Loucy (cell line): ENCODE measurements around the gene DENND4B.

Experiments
- H2AFZ ChIP-seq: fragments of 200-600 bp; sonication (generic); 2 replicates; pipeline ENCODE4 v1.6.0; 2016; ENCODE audit warnings: antibody characterized with exemption, mild to moderate bottlenecking, low read length, moderate library complexity
- H3F3A ChIP-seq: fragments of 200-600 bp; 2 replicates; pipeline ENCODE4 v1.6.0; 2016; ENCODE audit warnings: antibody characterized with exemption, low read depth, mild to moderate bottlenecking
- H3K27me3 ChIP-seq: fragments of 200-600 bp; sonication (generic); 2 replicates; pipeline ENCODE4 v1.6.1; 2014; ENCODE audit warnings: low read length, mild to moderate bottlenecking; ENCODE audit not compliant: insufficient read depth, poor library complexity, severe bottlenecking
- H3K36me3 ChIP-seq: fragments of 200-600 bp; sonication (generic); 2 replicates; pipeline ENCODE4 v1.6.1; 2016; ENCODE audit warnings: low read length; ENCODE audit not compliant: insufficient read depth
- H3K4me1 ChIP-seq: fragments of 200-600 bp; sonication (generic); 2 replicates; pipeline ENCODE4 v1.5.1; 2014; ENCODE audit warnings: low read length, mild to moderate bottlenecking; ENCODE audit not compliant: insufficient read depth, poor library complexity, severe bottlenecking
- H3K4me2 ChIP-seq: fragments of 200-600 bp; sonication (generic); 2 replicates; pipeline ENCODE4 v1.6.0; 2014; ENCODE audit warnings: antibody characterized with exemption, low read length, low read depth, mild to moderate bottlenecking; ENCODE audit not compliant: poor library complexity, severe bottlenecking
- H3K4me3 ChIP-seq: fragments of 200-600 bp; sonication (generic); 2 replicates; pipeline ENCODE4 v1.5.1; 2014; ENCODE audit warnings: low read length, mild to moderate bottlenecking, mixed read lengths; ENCODE audit not compliant: poor library complexity, severe bottlenecking
- H3K79me2 ChIP-seq: fragments of 200-600 bp; sonication (generic); 2 replicates; pipeline ENCODE4 v1.6.1; 2014; ENCODE audit warnings: low read length; ENCODE audit not compliant: insufficient read depth
- H3K9ac ChIP-seq: fragments of 200-600 bp; sonication (generic); 2 replicates; pipeline ENCODE4 v1.6.0; 2014; ENCODE audit warnings: mild to moderate bottlenecking, low read depth, low read length, moderate library complexity; ENCODE audit not compliant: poor library complexity, severe bottlenecking
- H3K9me2 ChIP-seq: fragments of 200-600 bp; sonication (generic); replicated peaks from 2 replicates; pipeline ENCODE4 v1.6.1; 2016; ENCODE audit warnings: low read depth, low read length, mixed read lengths
- H3K9me3 ChIP-seq: fragments of 200-600 bp; sonication (generic); 2 replicates; pipeline ENCODE4 v1.6.1; 2014; ENCODE audit warnings: mild to moderate bottlenecking, antibody characterized with exemption, low read length, low read depth; ENCODE audit not compliant: insufficient read depth
- H4K20me1 ChIP-seq: fragments of 200-600 bp; sonication (generic); 2 replicates; pipeline ENCODE4 v1.6.0; 2014; ENCODE audit warnings: antibody characterized with exemption, low read length, mild to moderate bottlenecking; ENCODE audit not compliant: insufficient read depth, poor library complexity, severe bottlenecking
- CTCF ChIP-seq: fragments of 200-600 bp; sonication (generic); conservative IDR thresholded peaks from 2 replicates; pipeline ENCODE4 v1.5.1; 2014; ENCODE audit warnings: mild to moderate bottlenecking, antibody characterized with exemption, low read length
- EZH2phosphoT487 ChIP-seq: fragments of 200-600 bp; IDR thresholded peaks from 2 replicates; pipeline ENCODE4 v1.6.1; 2018; ENCODE audit warnings: antibody characterized with exemption, mild to moderate bottlenecking, moderate library complexity, borderline replicate concordance

The DENND4B gene

GRCh38 chr1:153973071-153973470, 26.6 kb upstream of the DENND4B start:
- Histone ChIP-seq H3K4me1 (peaks cover 39% of the 10 kb centered on the region), H3K9me2 (no peaks in the 10 kb centered on the region), H3K27me3 (no peaks in the 10 kb centered on the region), H3K9me3 (no peaks in the 10 kb centered on the region), H3K4me3 (no peak overlapping the region), H3K79me2 (peaks cover 47% of the 10 kb centered on the region), H3F3A (no peaks in the 10 kb centered on the region), H3K9ac (no peak overlapping the region), H3K36me3 (peaks cover 12% of the 10 kb centered on the region; the same call in 1 of the 2 replicates), H4K20me1 (peaks cover 8% of the 10 kb centered on the region), H2AFZ (no peak overlapping the region), H3K4me2 (no peak overlapping the region)
- TF ChIP-seq CTCF: no peak
- no peak for TF ChIP-seq EZH2phosphoT487

GRCh38 chr1:153970346-153970745, 23.8 kb upstream of the DENND4B start:
- peaks cover 38% of the 10 kb centered on the region for H3K4me1 ChIP-seq
- no peak overlapping the region for H3K4me2 ChIP-seq

GRCh38 chr1:153968972-153969371, 22.5 kb upstream of the DENND4B start:
- Histone ChIP-seq H3K9ac (peak overlapping the region; percentile 97), H2AFZ (no peak overlapping the region), H3K27me3 (no peaks in the 10 kb centered on the region), H3F3A (no peaks in the 10 kb centered on the region), H3K79me2 (peaks cover 49% of the 10 kb centered on the region), H3K4me3 (peak overlapping the region; percentile 90), H3K4me2 (peak overlapping the region; percentile 78), H4K20me1 (no peaks in the 10 kb centered on the region), H3K9me2 (no peaks in the 10 kb centered on the region), H3K9me3 (no peaks in the 10 kb centered on the region), H3K36me3 (peaks cover 3% of the 10 kb centered on the region; the same call in 1 of the 2 replicates), H3K4me1 (peaks cover 39% of the 10 kb centered on the region)
- no peak for TF ChIP-seq CTCF
- TF ChIP-seq EZH2phosphoT487: no peak

More at GRCh38 chr1:153970346-153970745, 23.8 kb upstream of the DENND4B start:
- no peaks in the 10 kb centered on the region for H3F3A ChIP-seq
- H2AFZ ChIP-seq: no peak overlapping the region
- no peak overlapping the region for H3K9ac ChIP-seq
- no peaks in the 10 kb centered on the region for H3K27me3 ChIP-seq
- no peaks in the 10 kb centered on the region for H4K20me1 ChIP-seq
- H3K36me3 ChIP-seq: peaks cover 12% of the 10 kb centered on the region; the same call in 1 of the 2 replicates
- H3K79me2 ChIP-seq: peaks cover 46% of the 10 kb centered on the region
- no peaks in the 10 kb centered on the region for H3K9me3 ChIP-seq
- H3K9me2 ChIP-seq: no peaks in the 10 kb centered on the region
- TF ChIP-seq EZH2phosphoT487: no peak
- TF ChIP-seq CTCF: no peak
- no peak overlapping the region for H3K4me3 ChIP-seq
